Esophagus squamous epithelium (tissue), 4 donors: ENCODE measurements around the gene PLCB2.

Source experiments
- CTCF ChIP-seq, 6 experiments: fragments of 450-650 bp in 4 of 6; fragments of 200-600 bp in 2 of 6; sonication (generic) in 2 of 6; IDR thresholded peaks; one replicate each; pipeline ENCODE4 v1.5.1; 2016 to 2019; ENCODE audit warnings: antibody characterized with exemption in 6 of 6, mild to moderate bottlenecking in 4 of 6, moderate library complexity in 4 of 6
- POLR2A ChIP-seq, 4 donors: fragments of 450-650 bp; IDR thresholded peaks; one replicate each; pipeline ENCODE4 v1.6.1; 2017; ENCODE audit warnings: antibody characterized with exemption in 4 of 4, mild to moderate bottlenecking in 4 of 4, moderate library complexity in 3 of 4

DNA sequence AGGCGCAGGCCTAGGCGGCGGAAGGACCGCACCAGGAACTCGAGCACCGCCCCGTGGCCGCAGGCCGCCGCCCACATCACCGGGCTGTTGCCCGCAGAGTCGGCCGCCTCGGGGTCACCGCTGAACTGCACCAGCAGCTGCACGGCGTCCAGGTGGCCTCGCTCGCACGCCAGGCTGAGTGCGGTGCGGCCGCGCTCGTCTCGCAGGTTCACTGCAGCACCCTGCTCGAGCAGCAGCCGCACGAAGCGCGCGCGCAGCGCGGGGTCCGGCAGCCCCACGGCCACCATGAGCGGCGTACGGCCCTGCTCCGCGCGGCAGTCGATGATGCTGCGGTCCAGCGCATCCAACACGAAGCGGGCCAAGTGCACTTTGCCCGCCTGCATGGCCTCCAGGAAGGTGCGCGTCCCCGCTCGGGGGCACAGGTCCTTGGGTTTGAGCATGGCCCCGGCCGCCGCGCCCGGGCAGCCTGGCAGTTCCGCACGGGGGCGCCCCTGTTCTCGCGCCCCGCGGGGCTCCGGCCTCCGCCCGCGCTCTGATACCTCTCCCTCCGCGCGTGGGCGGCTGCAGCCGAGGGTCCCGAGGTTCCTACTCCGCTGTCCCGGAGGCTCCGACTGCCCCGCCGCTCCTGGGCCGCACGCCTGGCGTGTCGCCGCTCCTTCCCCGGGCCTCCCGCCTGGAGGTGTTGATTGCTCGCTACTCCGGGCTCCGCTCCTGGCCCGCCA, 25.4 kb downstream of the PLCB2 start:
- TF ChIP-seq CTCF (IDR thresholded peaks at IDR 0.05) (peak in 5 of 6 experiments; percentile 5 to 36 (median 27)), POLR2A (IDR thresholded peaks at IDR 0.05) (no peak)
